Diencephalon (tissue), 1 donor: Measurements from ENCODE around the gene GDA. TPM values are rescaled to one million over a fixed set of nuclear protein-coding genes. Genes with fewer than 3 reads are reported as not detected.

Source experiments
- small RNA-seq: library from RNA; depleted of rRNA; stranded (forward); fragments of <200 nt; gene quantifications from one replicate; pipeline ENCODE3, GENCODE V24; 2014
- total RNA-seq: library from RNA; depleted of rRNA; stranded (reverse); fragments of >200 nt; gene quantifications from one replicate; pipeline ENCODE4 v1.2.3, GENCODE V29; 2014

Gene GDA
- 19.1 TPM for total RNA-seq

DNA sequence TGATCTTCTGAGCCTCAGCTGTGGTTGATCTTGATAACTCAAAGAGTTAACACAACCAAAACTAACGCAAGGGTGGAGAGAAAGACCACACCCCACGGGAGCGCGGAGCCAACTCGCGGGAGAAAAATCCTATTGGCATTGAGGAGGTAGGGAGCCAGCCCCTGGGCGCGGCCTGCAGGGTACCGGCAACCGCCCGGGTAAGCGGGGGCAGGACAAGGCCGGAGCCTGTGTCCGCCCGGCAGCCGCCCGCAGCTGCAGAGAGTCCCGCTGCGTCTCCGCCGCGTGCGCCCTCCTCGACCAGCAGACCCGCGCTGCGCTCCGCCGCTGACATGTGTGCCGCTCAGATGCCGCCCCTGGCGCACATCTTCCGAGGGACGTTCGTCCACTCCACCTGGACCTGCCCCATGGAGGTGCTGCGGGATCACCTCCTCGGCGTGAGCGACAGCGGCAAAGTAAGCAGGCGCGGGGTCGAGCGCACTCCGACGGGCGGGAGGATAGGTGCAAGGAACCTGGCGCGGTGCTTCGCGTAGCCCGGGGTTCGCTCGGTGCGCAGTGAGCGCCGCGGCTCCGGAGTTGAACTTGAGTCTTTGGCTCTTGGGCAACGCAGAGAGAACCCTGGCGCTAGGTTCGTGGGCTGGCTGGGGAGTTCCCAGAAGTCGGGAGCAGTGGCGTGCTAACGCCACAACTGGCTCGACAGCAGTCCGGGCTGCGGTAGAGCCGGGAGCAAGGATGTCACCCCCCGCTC, at the start of gene GDA:
Gene GDA, plus strand, starts transcription at position 210 of the 745 bp plus-strand sequence. Its CDS starts 120 bp downstream, at position 330.

Small RNAs within 50 kb of the gene (small RNA-seq; reads per million reads assigned to genes)
- not detected for gene RNA5SP285

Other genes starting within 250 kb of the GDA start
- 75.0 TPM for gene ABHD17B, start 238.2 kb upstream of the GDA start, total RNA-seq
- gene C9orf85, start 237.8 kb upstream of the GDA start, total RNA-seq, result 20.1 TPM
- not detected for gene C9orf57, start 88.8 kb upstream of the GDA start, total RNA-seq
- 189 TPM for gene ZFAND5, start 215.8 kb downstream of the GDA start, total RNA-seq